HG03457 (cell line): Measurements from ENCODE around the gene PBX1.

Experiments used
- ATAC-seq: cut with Tn5 transposase; IDR thresholded peaks from one replicate; pipeline ENCODE4 v1.9.1; 2021; ENCODE audit warnings: moderate number of reproducible peaks; ENCODE audit not compliant: unreplicated experiment

Gene PBX1

GRCh38 chr1:164562947-164563520, 4.0 kb downstream of the PBX1 start:
- no peak for ATAC-seq

GRCh38 chr1:164563721-164564360, 4.9 kb downstream of the PBX1 start:
- no peak for ATAC-seq

- no peak for ATAC-seq
Observed at GRCh38 chr1:164564378-164564777, 5.4 kb downstream of the PBX1 start.

- ATAC-seq = no peak
Observed at GRCh38 chr1:164565357-164565756, 6.4 kb downstream of the PBX1 start.

- no peak for ATAC-seq
Observed at GRCh38 chr1:164567774-164568173, 8.8 kb downstream of the PBX1 start.

- ATAC-seq = no peak
Observed at GRCh38 chr1:164569241-164569640, 10.3 kb downstream of the PBX1 start.

- ATAC-seq = no peak
Observed at GRCh38 chr1:164569866-164570265, 10.9 kb downstream of the PBX1 start.

GRCh38 chr1:164571333-164571732, 12.3 kb downstream of the PBX1 start:
- no peak for ATAC-seq

GRCh38 chr1:164575356-164575886, 16.4 kb downstream of the PBX1 start:
- ATAC-seq = no peak

- ATAC-seq = no peak
Observed at GRCh38 chr1:164576291-164577271, 17.6 kb downstream of the PBX1 start.

- ATAC-seq = no peak
Observed at GRCh38 chr1:164577291-164577690, 18.3 kb downstream of the PBX1 start.

- no peak for ATAC-seq
Observed at GRCh38 chr1:164578479-164579200, 19.7 kb downstream of the PBX1 start.

- no peak for ATAC-seq
Observed at GRCh38 chr1:164579381-164579780, 20.4 kb downstream of the PBX1 start.

GRCh38 chr1:164581762-164582161, 22.8 kb downstream of the PBX1 start:
- ATAC-seq = no peak

GRCh38 chr1:164583196-164583595, 24.2 kb downstream of the PBX1 start:
- no peak for ATAC-seq

- ATAC-seq = no peak
Observed at GRCh38 chr1:164583835-164584539, 25.0 kb downstream of the PBX1 start.

- no peak for ATAC-seq
Observed at GRCh38 chr1:164586591-164586990, 27.6 kb downstream of the PBX1 start.

GRCh38 chr1:164587617-164588501, 28.9 kb downstream of the PBX1 start:
- no peak for ATAC-seq
